Stimulated activated CD4-positive, alpha-beta T cell treated with anti-CD3 and anti-CD28 coated beads, Interleukin-12 subunit alpha, Interleukin-12 subunit beta, amount 100 ng/mL, for 4 hours (primary cell): ENCODE results near the gene CLSTN2.

Source experiments
- DNase-seq: peaks from one replicate; pipeline ENCODE4 v3.0.0-alpha.2; 2020

CLSTN2 gene

DNA sequence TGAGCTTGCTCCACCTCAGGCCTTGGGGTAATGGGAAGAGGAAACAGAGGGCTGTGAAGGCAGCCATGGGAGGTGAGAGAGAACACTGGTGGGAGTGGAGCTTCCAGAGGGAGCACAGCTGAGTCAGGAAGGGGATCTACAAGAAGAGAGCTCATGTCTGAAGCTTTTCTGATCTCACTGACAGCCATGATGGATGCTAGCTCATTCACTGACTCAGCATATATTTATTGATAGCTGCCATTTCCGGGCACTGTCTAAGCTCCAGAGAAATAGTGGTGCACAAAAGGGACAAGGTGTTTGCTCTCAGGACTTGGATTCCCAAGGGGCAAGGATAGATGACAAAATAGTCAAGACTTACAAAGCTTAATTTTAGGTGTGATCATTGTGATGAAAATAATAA, 218.8 kb downstream of the CLSTN2 start:
- DNase-seq, result no peak

DNA sequence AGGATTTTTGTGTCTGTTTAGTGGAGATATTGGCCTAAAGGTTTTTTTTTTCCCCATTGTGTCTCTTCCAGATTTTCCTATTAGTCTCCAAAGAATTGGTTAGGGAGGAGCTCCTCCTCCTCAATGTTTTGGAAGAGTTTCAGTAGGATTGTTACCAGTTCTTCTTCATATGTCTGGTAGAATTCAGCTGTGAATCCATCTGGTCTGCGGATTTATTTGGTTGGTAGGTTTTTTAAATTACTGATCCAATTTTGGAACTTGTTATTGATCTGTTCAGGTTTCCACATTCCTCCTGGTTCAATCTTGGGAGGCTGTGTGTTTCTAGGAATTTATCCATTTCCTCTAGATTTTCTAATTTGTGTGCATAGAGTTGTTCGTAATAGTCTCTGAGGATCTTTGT, 222.2 kb downstream of the CLSTN2 start:
- no peak for DNase-seq

DNA sequence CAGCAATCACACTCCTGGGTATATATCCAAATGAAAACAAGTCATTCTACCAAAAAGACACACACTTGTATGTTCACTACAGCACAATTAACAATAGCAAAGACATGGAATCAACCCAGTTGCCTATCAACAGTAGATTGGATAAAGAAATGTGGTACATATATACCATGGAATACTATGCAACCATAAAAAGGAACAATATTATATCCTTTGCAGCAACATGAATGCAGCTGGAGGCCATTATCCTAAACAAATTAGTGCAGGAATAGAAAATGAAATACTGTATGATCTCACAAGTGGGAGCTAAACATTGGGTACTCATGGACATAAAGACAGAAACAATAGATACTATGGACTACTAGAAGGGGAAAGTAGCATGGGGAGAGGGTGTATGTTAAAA, 224.7 kb downstream of the CLSTN2 start:
- no peak for DNase-seq

DNA sequence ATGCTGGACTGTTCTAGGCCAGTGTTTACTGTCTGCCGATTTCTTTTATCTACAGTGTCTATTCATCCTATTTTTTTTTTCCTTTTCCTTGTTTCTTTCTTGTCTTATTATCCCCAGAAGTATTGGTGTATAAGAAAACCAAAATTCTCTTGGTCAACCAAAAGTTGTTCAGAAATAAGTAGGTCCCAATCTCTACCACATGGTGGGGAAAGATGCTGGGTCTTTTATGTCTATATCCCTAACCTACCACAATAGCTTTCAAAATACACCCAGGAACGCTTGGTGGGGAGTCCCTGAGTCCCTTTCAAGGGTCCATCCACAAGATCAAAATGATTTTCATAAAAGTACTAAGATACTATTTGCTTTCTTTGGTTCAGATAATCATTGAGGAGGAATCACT, 225.6 kb downstream of the CLSTN2 start:
- no peak for DNase-seq

DNA sequence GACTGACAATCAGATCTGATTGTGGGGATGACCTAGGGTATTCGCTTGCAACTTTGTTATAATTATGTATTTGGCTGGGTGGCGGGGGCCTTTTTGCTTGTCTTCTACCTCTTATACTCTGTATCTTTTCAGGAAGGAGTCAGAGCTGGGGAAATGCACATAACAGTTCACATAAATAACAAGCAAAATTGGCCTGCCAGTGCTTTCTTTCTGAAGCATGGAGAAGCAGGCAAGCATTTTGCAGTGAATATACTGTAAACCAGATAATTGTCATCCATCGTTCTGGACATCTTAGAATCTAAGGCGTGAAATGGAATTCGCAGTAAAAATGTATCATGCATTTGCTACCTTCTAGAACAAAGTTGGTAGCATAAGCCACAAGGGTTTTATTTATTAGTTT, 227.6 kb downstream of the CLSTN2 start:
- DNase-seq, result no peak

DNA sequence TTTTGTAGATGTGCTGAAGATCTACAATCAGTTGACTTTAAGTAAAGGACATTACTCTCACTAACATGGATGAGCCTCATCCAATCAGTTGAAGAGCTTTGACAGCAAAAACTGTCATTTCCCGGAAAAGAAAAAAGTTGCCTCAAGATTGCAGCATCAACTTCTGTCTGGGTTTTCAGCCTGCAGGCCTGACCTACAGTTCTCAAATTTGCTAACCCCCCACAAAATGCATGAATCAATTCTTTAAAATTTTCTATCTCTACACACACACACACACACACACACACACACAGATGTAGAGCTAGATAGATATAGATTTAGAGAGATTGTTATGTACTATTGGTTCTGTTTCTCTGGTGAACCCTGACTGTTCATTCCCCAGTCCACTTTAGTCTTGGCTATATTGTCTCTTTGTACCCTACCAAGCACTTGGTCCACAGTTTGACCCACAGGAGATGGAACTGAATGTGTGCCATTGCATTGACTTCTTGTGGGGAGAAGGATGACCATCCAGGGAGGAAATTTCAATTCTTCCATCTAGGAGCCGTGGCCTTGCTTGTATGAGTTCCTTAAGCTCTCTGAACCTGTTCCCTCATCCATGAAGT, 228.3 kb downstream of the CLSTN2 start:
- no peak for DNase-seq

DNA sequence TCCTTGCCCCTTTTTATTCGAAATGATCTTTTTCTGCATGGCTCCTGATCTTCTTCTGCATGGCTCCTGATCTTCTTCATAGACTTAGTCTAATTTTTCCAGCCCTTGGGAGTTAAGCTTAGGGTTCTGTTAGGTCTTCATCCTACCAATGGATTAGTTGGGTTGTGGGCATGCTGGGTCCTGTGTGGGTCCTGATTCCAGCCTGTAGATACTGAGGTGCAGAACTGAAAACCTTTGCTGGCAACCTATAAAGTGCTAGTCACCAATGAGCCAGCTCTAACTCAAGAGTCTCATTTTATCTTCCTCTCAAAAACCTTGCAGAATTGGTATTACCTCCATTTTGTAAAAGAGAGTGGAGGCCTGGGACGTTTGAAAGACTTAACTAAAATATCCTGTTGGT, 229.2 kb downstream of the CLSTN2 start:
- no peak for DNase-seq

DNA sequence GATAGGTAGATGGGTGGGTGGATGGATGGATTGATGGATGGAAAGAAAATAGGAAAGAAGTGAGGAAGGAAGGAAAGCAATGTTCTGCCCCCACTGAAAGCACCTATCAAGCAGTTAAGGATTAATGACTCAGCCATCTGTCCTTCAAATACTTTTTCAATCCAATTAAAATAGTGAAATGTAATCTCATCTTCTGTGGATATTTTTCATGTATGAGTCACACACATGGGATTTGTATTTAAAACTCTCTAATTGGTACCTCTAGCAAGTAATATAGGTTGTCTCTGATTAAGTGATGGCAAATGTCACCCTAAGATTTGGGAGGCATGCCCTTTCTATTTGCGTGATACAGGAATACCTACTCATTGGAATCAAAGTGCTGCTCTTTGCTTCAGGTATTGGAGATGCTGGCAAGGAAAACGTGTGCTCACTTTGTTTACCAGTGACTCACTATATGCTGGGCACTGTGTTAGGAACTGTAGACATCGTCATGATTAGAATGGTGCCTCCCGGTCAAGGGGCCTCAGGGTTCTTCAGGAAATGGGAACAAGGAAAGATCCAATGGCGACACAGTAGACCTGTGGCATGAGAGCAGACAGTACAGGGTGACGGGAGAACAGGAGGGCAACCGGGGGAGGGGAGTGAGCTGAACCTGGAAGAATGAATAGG, 230.1 kb downstream of the CLSTN2 start:
- no peak for DNase-seq

DNA sequence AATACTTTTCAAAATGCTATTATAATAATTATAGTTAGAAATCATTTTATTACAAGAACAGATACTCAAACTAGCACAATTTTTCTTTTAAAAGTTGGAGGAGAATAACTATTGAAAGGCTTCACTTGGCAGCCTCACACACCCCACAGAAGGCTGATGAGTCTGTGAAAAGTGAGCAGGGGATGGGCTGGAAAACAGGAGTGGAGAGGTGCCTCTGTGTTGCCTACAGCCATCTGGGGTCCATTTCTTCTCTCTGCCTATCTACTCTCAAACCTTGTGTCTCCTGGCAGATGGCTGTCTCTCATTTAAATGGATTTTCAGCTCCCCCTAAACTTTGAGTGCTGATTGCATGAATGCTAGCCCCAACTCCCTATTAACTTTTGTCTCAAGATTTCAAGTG, 230.8 kb downstream of the CLSTN2 start:
- no peak for DNase-seq

DNA sequence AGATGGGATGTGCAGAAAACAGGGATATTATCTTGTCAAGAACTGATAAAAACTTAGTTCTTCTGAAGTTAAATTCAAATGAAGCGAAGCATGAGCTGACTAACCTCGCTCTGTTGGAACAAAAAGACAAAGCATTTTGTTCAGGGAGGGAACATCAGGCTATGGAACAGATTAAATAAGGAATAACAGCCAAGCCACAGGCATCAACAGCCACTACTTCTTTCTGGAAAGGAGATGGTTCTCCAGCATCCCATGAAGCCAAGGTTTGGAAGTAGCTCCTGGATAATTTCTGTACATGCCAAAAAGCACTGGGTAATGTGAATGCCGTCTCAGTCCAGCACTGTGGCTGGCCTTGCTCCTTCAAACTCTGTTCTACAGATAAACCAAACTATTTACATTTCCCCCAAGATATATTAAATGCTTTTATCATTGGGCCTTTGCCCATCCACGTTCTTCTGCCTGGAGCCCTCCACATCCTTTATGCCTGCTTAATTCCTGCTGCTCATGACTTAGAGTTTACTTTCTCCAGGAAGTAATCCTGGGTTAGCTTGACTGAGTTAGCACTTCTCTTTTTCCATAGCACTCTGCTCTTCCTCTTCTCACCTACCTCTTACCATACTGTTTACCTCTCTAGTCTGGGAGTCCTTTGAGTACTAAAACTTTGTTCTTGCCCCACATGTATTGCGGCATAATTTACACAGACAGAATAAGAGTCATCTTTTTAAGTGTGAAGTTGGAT, 232.0 kb downstream of the CLSTN2 start:
- DNase-seq, result no peak

DNA sequence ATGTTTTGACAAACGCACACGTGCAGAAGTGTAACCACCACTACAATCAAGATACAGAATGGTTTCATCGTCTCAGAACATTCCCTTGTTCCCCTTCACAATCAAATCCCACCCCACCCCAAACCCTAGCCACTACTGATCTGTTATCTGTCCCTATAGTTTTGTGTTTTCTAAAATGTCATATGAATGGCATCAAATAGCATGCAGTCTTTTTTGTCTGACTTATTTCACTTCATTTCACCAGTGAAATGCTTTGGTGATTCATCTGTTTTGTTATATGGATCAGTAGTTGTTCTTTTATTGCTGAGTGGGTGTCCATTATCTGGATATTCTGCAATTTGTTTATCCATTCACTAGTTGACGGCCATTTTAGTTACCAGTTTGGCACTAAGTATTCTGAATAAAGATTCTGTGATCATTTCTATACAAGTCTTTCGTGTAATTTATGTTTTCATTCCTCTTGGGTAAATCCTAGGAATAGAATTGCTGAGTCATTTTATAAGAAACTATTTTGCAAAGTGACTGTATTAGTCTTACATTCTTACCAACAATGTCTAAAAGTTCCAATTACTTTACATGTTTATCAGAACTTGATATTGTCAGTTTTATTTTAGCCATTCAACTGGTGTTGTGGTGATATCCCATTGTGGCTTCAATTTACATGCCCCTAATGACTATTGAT, 232.8 kb downstream of the CLSTN2 start:
- DNase-seq, result no peak

DNA sequence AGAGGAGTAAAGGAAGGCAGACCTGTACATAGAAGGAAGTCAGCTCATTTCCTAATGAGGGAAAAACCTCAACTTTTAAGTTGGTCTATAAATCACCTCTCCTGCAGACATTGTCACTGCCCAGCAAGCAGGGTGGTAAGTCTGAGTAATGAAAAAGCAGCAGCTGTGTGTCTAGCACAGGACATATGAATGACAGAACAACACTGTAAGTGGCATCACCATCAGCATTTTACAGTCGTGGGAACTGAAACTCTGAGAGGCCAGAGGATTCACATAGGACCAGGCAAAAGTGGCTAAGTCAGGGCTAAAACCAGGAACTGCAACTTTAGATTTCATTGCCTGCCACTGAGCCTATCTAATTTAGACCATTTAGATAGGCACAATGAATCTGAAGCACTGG, 235.6 kb downstream of the CLSTN2 start:
- no peak for DNase-seq

DNA sequence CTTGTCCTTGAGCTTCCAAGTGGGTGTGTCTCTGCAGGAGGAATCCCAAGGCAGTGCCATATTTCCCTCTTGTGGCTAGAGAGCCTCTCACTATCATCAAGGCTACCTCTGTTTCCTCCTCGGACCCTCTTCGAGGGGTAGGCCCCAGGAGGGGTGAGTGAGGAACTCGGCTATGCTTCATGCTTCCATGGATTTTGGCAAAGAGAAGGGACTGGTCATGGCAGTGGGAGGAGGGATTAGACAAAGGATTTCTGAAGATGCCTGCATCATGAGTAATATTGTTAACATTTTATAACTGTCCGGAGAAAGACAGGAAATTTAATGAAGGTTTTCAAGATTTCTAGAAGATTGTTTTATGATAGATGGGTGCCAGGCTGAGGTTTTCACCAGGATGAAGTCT, 241.5 kb downstream of the CLSTN2 start:
- DNase-seq, result no peak

DNA sequence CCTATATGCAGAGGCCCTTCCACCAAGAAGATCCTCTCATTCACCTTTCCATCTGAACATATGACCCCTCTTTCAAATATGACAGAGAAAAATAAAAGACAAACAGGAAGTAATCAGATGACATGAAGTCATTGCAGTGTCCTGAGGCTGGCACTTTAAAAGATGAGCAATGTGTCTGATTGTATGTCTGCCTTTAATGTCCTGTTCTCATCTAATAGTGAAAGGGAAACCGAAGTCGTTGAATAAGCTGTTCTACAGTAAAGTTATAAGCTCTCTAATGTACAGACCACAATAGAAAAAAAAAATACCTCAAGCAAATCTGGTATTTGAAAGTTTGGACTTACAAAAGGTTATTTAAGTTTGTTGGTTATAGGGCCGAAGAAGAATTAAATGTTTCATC, 243.0 kb downstream of the CLSTN2 start:
- DNase-seq, result no peak

DNA sequence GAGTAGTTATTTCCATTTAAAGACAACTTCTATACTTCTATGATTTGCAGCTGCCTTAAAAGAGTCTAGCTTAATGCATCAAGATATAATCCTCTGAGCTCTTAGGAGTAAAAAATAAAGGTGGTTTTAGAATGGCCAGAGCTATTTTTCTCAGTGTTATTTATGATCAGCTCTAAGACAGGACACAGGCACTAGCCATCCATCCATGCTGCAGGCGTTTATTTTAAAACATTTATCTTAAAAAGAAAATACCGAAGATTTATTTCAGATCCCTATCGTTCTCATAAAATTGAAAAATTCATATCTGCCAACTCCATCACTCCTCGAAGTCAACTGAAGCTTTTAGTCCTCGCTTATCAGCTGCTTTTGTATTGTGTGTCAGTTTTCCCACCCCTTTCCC, 243.5 kb downstream of the CLSTN2 start:
- no peak for DNase-seq

DNA sequence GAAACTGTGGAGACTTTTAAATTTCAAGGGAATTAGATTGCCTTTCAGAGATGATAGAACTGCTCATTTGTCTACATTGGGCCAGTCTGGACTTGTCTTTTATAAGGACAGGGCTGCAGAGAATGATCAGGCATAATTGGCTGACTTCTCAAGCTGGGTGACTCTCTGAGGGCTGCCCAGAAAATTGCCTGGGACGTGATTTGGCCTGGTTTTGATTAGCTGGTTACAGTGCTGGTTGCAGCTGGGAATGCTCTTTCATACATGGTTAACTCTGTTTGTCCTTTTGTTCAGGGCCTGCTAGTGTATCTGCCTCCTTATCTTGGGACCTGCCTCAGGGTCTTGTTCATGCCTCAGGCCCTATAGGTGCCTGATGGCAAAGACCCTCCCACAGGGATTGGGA, 245.6 kb downstream of the CLSTN2 start:
- no peak for DNase-seq

DNA sequence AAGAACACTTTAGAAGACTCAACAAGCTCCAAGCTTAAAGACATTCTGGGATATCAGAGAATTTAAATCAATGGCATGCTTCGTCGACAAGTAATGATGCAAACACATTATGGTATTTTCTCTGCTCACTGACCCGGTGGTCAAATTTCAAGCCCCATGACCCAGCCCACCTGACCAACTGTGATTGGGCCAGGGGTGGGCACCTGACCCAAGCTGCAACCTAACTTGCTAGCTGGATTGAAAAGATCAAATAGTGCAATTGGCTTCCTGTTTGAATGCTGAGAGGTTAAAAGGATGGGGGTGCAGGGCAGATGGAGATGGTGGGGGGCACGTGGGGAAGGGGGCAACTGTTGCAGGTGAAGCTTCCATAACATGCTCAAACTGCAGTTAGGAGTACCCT, 250.4 kb downstream of the CLSTN2 start:
- DNase-seq, result no peak

DNA sequence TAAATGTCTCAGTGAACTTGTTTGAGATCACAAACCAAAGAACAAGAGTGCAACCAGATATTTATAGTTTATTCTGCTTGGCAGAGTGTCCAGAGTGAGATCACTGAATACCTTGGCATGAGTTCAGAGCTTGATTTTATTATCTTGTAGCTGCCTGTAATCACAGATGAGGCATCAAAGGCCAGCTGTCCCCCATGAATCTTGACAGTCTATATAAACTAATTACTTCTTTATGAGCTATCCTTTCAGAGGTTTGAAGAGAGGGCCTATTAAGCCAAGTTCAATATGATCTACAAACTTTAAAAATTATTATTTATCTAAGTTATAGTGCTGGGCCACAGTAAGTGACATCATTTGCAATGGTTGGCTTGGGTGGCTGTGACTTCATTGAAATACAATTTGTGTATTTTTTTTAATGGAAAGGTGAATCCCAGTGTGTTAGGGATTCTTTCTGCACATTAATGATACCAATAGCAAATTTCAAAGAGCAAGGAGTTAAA, 251.5 kb downstream of the CLSTN2 start:
- no peak for DNase-seq

DNA sequence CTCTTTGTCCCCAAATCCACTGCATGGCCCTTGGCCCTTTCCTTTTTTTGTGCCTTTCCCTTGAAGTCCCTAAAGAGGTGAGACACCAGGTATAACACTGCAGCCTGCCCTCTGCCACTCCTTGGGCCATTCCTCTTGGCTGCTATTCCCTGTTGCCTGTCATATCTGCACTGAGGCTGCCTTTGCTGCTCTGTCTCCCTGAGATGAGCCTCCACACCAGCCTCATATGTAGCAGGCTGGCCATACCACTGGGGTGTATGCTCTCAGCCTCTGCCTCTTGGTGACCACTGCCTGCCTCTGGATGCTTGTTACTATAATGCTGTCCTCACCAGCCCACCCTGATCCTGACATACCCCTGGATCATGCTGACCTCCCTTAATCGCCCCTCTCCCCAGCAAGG, 252.0 kb downstream of the CLSTN2 start:
- no peak for DNase-seq

DNA sequence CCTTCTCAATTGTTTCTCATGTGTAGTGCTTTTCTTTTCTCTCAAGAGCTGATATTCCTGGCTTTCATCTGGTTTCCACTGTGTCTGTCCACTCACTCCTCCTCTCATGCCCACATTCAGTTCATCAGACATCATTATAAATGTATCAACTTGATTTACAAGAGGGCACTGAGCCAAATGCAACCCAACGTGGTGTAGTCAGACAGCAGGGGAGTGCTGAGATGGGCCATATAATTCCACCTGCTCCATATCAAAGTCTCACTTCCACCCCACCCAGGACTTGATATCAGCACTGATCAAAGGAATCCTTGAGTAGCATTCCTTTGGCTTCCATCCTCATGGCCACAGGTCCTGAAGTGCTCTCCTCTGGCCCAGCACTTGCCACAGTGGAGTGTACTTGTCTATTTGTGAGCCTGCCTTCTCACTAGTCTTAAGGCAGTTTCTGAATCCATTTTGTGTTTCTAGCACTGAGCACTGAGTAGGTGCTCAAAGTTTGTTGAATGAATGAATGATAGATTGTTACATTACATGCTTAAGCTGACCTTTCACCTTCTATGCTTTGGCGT, 252.8 kb downstream of the CLSTN2 start:
- no peak for DNase-seq

DNA sequence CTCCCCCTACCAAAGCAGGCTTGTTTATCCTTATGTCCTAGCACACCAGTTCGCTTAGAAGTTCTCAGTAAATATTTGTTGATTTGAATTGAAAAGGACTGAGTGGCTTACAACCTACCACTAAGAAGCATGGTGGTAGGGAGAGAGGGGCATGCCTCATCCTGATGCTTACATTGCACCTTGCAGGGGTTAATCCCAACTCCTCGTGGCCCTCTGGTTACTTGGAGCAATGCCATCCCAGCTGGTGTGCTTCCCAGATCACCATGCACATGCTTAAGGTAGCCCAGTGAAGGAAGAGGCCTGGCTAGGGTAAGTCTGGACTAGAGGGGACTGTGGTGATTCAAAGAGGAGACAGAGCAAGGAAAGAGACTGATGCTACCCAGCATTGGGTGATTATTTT, 253.3 kb downstream of the CLSTN2 start:
- no peak for DNase-seq

DNA sequence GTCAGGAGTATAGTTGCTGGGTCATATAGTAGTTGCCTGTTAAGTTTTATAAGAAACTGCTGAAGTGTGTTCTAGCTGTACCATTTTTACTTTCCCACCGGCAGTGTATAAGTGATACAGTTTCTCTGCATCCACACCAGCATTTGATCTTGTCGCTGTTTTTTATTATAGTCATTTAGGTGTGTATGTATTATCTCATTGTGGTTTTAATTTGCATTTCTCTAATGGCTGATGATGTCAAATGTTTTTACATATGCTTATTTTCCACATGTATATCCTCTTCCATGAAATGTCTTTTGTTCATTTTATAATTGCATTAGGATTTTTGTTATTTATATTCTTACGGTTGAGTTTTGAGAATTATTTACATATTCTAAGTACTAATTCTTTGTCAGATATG, 254.3 kb downstream of the CLSTN2 start:
- no peak for DNase-seq

DNA sequence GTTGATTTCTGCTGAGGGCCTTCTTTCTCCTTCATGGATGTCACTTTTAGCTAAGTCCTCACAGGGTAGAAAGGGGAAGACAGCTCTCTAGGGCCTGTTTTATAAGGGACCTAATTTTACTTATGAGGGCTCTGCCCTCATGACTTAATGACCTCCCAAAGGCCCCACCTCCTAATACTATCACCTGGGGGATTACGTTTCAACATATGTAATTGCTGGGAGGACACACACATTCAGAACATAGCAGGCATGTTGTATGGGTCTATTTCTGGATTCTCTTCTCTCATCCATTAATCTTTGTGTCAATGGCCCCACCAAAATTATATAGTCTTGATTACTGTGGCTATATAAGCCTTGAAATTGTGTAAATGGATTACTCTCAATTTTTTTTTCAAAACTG, 255.0 kb downstream of the CLSTN2 start:
- no peak for DNase-seq
